Frontal cortex (tissue), 4 donors: ENCODE results near the gene PCP4L1. TPM values are rescaled to one million over a fixed set of nuclear protein-coding genes. Genes with fewer than 3 reads are reported as not detected.

ENCODE experiments used
- DNase-seq, 2 donors: peaks; one replicate each; pipeline ENCODE4 v3.0.0; 2012; ENCODE audit warnings: low spot score in 2 of 2
- FAIRE-seq: peaks from 2 replicates; lab custom pipeline; 2012; peaks lifted over from hg19 to GRCh38; lab: Jason Lieb, UNC
- total RNA-seq: library from RNA; depleted of rRNA; stranded (reverse); fragments of >200 nt; gene quantifications from one replicate; pipeline ENCODE4 v1.2.3, GENCODE V29; 2014
- donor health status: control.
- donor health status: control.
- donor health status: control.

The PCP4L1 gene
- total RNA-seq, 1 donor from 2014 or later, result 6.9 TPM

DNA sequence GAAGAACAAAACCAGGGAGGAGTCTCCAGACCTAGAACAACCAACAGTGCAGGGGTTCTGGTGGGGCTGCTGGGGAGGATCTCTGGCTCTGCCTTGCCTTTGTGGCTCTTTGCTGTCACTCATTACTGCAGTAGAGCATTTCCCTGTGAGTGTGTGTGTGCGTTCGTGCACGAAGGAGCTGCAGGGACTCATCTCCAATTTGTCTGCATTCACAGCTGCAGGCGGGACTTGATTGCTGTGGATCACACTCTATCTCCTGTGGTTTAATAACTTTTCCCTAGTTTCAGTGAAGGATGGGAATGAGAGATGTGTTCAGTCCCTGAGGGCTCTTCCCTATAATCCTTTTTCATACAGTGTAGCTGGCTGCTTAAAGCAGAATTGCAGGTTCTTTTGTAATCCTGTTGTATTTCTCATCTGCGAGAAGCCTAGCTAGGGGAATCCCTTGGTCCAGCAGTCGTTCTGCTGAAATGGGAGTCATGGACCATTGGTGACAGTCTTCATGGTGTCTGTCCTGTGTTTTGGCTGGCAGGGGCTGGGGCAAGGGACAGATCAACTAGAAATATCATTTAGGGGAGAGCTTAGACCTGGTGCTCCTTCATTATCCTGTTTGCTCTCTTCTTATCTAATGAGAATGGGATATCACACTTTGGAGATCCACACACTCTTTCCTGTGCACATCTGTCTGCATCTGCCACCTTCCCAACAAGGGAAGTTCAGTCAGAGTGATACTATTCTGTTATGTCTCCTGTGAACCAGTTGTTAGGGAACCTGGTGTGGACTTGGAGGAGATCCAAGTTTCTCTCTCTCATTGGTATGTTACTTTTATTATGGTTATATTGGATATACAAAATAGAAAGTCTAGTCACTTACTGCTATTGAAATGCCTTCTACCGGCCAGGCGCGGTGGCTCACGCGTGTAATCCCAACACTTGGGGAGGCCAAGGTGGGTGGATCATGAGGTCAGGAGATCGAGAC lies 3.0 kb downstream of the PCP4L1 start:
- FAIRE-seq, result no peak
- no peak for DNase-seq

DNA sequence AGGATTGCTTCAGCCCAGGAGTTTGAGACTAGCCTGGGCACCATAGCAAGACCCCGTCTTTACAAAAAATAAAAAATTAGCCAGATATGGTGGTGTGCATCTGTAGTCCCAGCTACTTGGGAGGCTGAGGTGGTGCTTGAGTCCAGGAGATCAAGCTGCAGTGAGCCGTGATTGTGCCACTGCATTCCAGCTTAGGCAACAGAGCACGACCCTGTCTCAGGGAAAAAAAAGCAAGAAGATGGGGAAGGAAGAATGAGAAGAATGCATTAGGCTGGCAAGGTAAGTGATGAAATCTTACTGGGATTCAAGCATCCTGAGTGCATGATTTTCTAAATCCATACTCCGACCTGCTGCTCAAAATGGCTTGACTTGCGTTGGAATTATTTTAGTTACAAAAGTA lies 6.8 kb downstream of the PCP4L1 start:
- FAIRE-seq, result no peak
- no peak for DNase-seq

- no peak for DNase-seq
- no peak for FAIRE-seq
These were observed 7.7 kb downstream of the PCP4L1 start for GRCh38 chr1:161266202-161266601.

DNA sequence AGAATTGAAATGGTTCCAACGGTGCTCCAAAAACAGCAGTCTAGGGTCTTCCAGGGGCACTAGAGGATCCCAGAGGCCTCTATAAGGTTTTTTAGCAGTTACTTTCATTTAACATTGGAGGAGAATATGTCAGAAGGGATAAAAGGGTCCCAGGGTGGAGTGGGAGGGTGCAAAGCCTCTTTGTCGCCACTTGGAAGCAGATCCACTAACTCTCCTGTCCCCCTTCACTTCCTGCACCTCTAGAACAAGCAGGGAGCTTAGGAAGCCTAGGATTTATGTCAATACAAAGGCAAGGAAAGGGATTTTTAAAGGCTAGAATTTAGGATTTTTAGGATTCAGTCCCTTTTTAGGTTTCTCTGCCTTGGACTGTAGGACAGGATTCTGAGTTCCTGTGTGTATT lies 8.3 kb downstream of the PCP4L1 start:
- DNase-seq (no peak), FAIRE-seq (no peak)

DNA sequence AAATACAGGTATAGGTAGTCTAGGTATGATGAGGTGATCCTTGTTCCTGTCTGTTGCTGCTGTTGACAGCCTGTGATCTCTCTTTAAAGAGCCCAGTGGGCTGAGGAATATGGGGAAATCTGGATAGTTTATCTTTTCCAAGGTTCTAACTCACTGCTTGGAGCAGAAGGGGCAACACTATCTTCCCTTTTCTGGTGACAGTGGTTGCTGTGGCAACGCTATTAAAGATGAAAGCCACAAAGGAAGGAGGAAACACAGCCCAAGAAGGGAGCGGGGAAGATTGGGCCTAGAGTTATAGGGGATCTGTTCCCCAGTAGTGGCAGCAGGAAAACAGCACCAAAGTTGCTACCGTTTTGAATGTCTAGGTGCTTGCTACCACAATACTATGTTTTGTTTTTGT lies 8.8 kb downstream of the PCP4L1 start:
- FAIRE-seq (no peak), DNase-seq (no peak)

GRCh38 chr1:161273402-161273801 lies 14.9 kb downstream of the PCP4L1 start:
- no peak for FAIRE-seq
- no peak for DNase-seq

DNA sequence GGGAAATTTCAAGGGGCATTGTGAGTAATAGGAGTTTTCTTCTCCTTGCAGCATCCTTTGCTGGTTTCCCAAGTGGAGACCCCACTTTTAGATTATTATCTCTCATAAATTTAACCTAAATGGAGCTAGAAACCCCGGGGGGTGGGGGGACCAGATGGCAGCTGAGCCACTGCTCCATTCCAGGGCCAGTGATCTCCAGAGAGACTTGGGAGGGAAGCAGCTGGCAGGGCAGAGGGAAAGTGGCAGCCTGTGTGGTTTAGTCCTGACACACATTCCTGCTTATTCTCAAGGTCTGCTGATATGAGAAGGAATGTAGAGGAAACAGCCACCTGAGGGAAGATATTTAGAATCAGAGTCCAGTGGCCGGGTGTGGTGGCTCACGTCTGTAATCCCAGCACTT lies 16.3 kb downstream of the PCP4L1 start:
- DNase-seq (no peak), FAIRE-seq (no peak)

GRCh38 chr1:161282991-161283390 lies 24.4 kb downstream of the PCP4L1 start:
- no peak for FAIRE-seq
- no peak for DNase-seq

- DNase-seq (no peak), FAIRE-seq (no peak)
These were observed 26.6 kb downstream of the PCP4L1 start for GRCh38 chr1:161285113-161285512.

GRCh38 chr1:161285521-161285920 lies 27.0 kb downstream of the PCP4L1 start:
- FAIRE-seq, result no peak
- no peak for DNase-seq

GRCh38 chr1:161287482-161288054 lies 29.0 kb downstream of the PCP4L1 start:
- FAIRE-seq (no peak), DNase-seq (no peak)

GRCh38 chr1:161290779-161291178 lies 32.2 kb downstream of the PCP4L1 start:
- FAIRE-seq, result no peak
- no peak for DNase-seq

DNA sequence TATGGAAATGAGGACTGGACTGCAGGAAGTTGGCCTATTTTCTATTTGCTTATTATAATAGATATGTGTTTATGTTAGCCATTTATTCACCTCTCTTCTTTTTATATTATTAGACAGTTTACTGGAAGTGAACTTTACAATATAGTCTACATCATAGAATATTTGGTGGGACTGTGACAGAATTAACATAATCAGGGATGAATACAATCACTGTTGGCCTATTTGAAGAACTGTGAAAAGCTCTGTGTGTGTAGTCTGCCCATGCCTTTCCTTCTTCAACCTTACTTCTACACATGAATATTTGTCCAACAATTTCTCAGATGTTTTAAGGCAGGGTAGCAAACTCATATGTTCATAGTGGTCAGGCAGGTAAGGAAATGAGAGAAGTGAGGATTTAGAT lies 38.9 kb downstream of the PCP4L1 start:
- DNase-seq (no peak), FAIRE-seq (no peak)

- FAIRE-seq, result no peak
- no peak for DNase-seq
These were observed 39.6 kb downstream of the PCP4L1 start for GRCh38 chr1:161298116-161298515.

DNA sequence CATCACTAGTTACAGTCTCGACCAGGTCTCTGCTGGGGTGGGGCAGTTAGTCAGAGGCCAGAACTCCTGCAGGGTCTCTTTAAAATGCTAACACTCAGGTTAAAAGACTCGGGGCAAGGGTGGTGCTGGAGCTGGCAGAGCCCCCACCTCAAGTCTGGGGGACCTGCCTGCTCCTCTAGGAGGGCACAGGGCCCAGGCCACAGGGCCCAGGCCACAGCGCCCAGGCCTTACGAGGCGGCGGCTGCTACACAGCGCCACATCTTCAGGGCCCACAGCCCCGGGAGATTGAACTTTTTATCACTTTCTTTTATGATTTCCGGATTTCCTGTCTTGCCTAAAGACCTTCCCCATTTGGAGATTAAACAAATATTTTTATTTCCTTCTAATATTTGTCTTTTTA lies 40.8 kb downstream of the PCP4L1 start:
- FAIRE-seq (no peak), DNase-seq (no peak)

GRCh38 chr1:161300478-161300877 lies 41.9 kb downstream of the PCP4L1 start:
- DNase-seq (no peak), FAIRE-seq (no peak)

- DNase-seq, result no peak
These were observed 46.7 kb downstream of the PCP4L1 start for GRCh38 chr1:161304927-161305866.

GRCh38 chr1:161305867-161306519 lies 47.4 kb downstream of the PCP4L1 start:
- FAIRE-seq, result no peak
- DNase-seq, result peak; percentile 45 to 75

More at GRCh38 chr1:161304927-161305866, 46.7 kb downstream of the PCP4L1 start:
- FAIRE-seq, result no peak

DNA sequence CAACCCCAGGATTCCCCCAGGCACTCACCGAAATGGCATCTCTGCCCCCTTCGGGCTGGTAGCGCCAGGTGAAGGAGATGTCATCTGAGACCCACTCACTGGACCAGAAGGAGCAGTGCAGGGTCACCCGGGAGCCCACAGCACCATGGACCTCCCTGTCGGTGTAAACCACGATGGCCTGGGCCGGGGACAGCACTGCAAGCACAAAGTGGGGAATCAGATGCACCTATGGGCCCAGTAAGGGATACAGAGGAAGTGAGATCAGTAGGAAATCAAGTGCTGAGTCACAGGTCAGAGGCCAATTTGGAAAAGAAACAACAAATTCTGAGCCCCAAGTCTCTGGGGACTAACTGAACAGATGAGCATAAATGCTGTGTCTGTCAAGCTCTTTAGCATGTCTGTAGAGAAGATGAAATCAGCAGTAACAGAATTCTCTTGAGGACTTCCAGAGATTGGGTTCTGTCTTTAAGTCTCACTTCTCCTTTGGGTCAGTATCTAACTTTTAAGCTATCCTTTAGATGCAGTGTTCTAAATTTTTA lies 48.8 kb downstream of the PCP4L1 start:
- peak in 1 of 2 donors; percentile 40 for DNase-seq
- no peak for FAIRE-seq
